ENCODE measurements around the gene SHROOM3.
"Not testable (repeated sequence)": the region's sequence is repeated elsewhere in the genome, so short reads cannot be mapped to it uniquely, and the experiment has no call there.

The SHROOM3 gene

GRCh38 chr4:76434901-76435527, at the start of gene SHROOM3:
TSS of gene SHROOM3 (plus strand) at chr4:76435229. CDS start at chr4:76436053, 824 bp downstream.
- DNase-seq, result no peak

- DNase-seq, result no peak
Observed at GRCh38 chr4:76385974-76386373, 49.1 kb upstream of the SHROOM3 start.

GRCh38 chr4:76386566-76387305, 48.3 kb upstream of the SHROOM3 start:
- no peak for DNase-seq

GRCh38 chr4:76388160-76388908, 46.7 kb upstream of the SHROOM3 start:
- DNase-seq, result no peak

GRCh38 chr4:76401654-76402053, 33.4 kb upstream of the SHROOM3 start:
- no peak for DNase-seq

GRCh38 chr4:76406081-76406480, 28.9 kb upstream of the SHROOM3 start:
- no peak for DNase-seq

GRCh38 chr4:76407440-76408119, 27.4 kb upstream of the SHROOM3 start:
- no peak for DNase-seq

- DNase-seq, result no peak
Observed at GRCh38 chr4:76410636-76411035, 24.4 kb upstream of the SHROOM3 start.

- DNase-seq, result no peak
Observed at GRCh38 chr4:76420188-76420761, 14.8 kb upstream of the SHROOM3 start.

- peak; percentile 24 for DNase-seq
Observed at GRCh38 chr4:76420762-76421581, 14.1 kb upstream of the SHROOM3 start, which contains the start of gene CCDC158. TSS of gene CCDC158 (minus strand) at chr4:76421141. CDS start at chr4:76403207, 17,934 bp downstream.

- not testable (repeated sequence) for DNase-seq
Observed at GRCh38 chr4:76423159-76423558, 11.9 kb upstream of the SHROOM3 start.

GRCh38 chr4:76426272-76426671, 8.8 kb upstream of the SHROOM3 start:
- DNase-seq, result no peak

GRCh38 chr4:76429636-76430035, 5.4 kb upstream of the SHROOM3 start:
- no peak for DNase-seq

- DNase-seq, result no peak
Observed at GRCh38 chr4:76430519-76431388, 4.3 kb upstream of the SHROOM3 start.

GRCh38 chr4:76435528-76436319, 695 bp downstream of the SHROOM3 start:
- DNase-seq, result no peak

- DNase-seq, result no peak
Observed at GRCh38 chr4:76439491-76439890, 4.5 kb downstream of the SHROOM3 start.

- DNase-seq, result no peak
Observed at GRCh38 chr4:76441881-76442280, 6.9 kb downstream of the SHROOM3 start.

GRCh38 chr4:76442807-76443206, 7.8 kb downstream of the SHROOM3 start:
- no peak for DNase-seq

GRCh38 chr4:76443376-76443775, 8.3 kb downstream of the SHROOM3 start:
- no peak for DNase-seq

GRCh38 chr4:76445911-76446310, 10.9 kb downstream of the SHROOM3 start:
- DNase-seq, result no peak

Data from stimulated activated CD4-positive, alpha-beta T cell treated with anti-CD3 and anti-CD28 coated beads, Interleukin-15, amount 100 ng/mL, for 24 hours (primary cell).